ENCODE measurements around the gene F8A2.
"Not testable (repeated sequence)": the region's sequence is repeated elsewhere in the genome, so short reads cannot be mapped to it uniquely, and the experiment has no call there.

The F8A2 gene

GRCh38 chrX:155381843-155382528, at the start of gene F8A2:
Gene F8A2 (plus strand): TSS chrX:155382095. CDS start chrX:155382115, 20 bp downstream.
- not testable (repeated sequence) for DNase-seq

GRCh38 chrX:155333544-155334100, 48.3 kb upstream of the F8A2 start:
- DNase-seq = no peak

- DNase-seq = no peak
These were observed 47.2 kb upstream of the F8A2 start, which contains the start of gene CLIC2 for GRCh38 chrX:155334486-155335336. Gene CLIC2 (minus strand): TSS chrX:155334614. CDS start chrX:155334427, 187 bp downstream.

GRCh38 chrX:155335337-155335712, 46.6 kb upstream of the F8A2 start:
- not testable (repeated sequence) for DNase-seq

GRCh38 chrX:155345689-155346088, 36.2 kb upstream of the F8A2 start:
- DNase-seq = not testable (repeated sequence)

- not testable (repeated sequence) for DNase-seq
These were observed 32.4 kb upstream of the F8A2 start for GRCh38 chrX:155349448-155349847.

GRCh38 chrX:155363712-155364111, 18.2 kb upstream of the F8A2 start:
- DNase-seq = not testable (repeated sequence)

GRCh38 chrX:155373777-155374458, 8.0 kb upstream of the F8A2 start:
- DNase-seq = not testable (repeated sequence)

GRCh38 chrX:155379802-155380201, 2.1 kb upstream of the F8A2 start:
- not testable (repeated sequence) for DNase-seq

- DNase-seq = not testable (repeated sequence)
These were observed 653 bp downstream of the F8A2 start for GRCh38 chrX:155382529-155382967.

- no peak for DNase-seq
These were observed 7.7 kb downstream of the F8A2 start for GRCh38 chrX:155389634-155390033.

- peak; percentile 0 for DNase-seq
These were observed 12.9 kb downstream of the F8A2 start for GRCh38 chrX:155394747-155395276.

- no peak for DNase-seq
These were observed 24.5 kb downstream of the F8A2 start for GRCh38 chrX:155406429-155406828.

- DNase-seq = no peak
These were observed 35.9 kb downstream of the F8A2 start for GRCh38 chrX:155417769-155418168.

All from CD4-positive, alpha-beta T cell treated with Interleukin-17A for 1 hour (primary cell).